K562 (cell line): ENCODE measurements around the gene XPR1. TPM values are rescaled to one million over a fixed set of nuclear protein-coding genes. Genes with fewer than 3 reads are reported as not detected.

Experiments used
- ATAC-seq: fragments of 200-7000 bp; cut with Tn5 transposase; 3 replicates; pipeline ENCODE4 v1.9.1; 2020; ENCODE audit warnings: moderate library complexity
- BruUV-seq: library from RNA; stranded (reverse); fragments of 400-500 nt; replicated peaks from 2 replicates; lab custom pipeline; 2021; lab: Mats Ljungman, UMichigan
- CTCF ChIA-PET: fragments of 300-600 bp; formaldehyde crosslinking; extraction: SDS; loops from one replicate; lab custom pipeline; 2021; ENCODE audit warnings: low intra/inter-chr PET ratio; lab: Yijun Ruan, JAX
- POLR2A ChIA-PET: fragments of 300-600, 350-650 bp; sonication (Branson Sonifier 250); formaldehyde crosslinking; extraction: SDS; loops from one replicate; lab custom pipeline; 2021; ENCODE audit warnings: antibody characterized with exemption, inconsistent platforms; lab: Yijun Ruan, JAX
- DNase-seq, 4 experiments: peaks; one replicate each; pipeline versions ENCODE4 v3.0.0 to v3.0.0-alpha.2; 2011 to 2018; ENCODE audit warnings: low spot score in 3 of 4, mixed read lengths in 3 of 4; ENCODE audit errors: extremely low read depth in 1 of 4
- FAIRE-seq: peaks from 2 replicates; lab custom pipeline; 2011; peaks lifted over from hg19 to GRCh38; lab: Jason Lieb, UNC
- H2AFZ ChIP-seq: 2 replicates; pipeline ENCODE4 v1.6.0; 2011; ENCODE audit warnings: low read depth, low read length, control low read depth, inconsistent platforms
- H3K27ac ChIP-seq: fragments of 200-600 bp; 3 replicates; pipeline ENCODE4 v1.8.0; 2011; ENCODE audit warnings: low read depth, mild to moderate bottlenecking, control low read depth, inconsistent platforms, low read length, moderate library complexity, mixed read lengths; ENCODE audit errors: extremely low read depth
- H3K27me3 ChIP-seq, 2 experiments: fragments of 300-600 bp in 1 of 2; 2 replicates in 1 of 2; 3 replicates in 1 of 2; pipeline versions ENCODE4 v1.6.0 to v1.8.0; 2011; ENCODE audit warnings: inconsistent platforms in 2 of 2, low read length in 2 of 2, mild to moderate bottlenecking in 1 of 2, mixed read lengths in 1 of 2, moderate library complexity in 1 of 2; ENCODE audit not compliant: control insufficient read depth in 2 of 2, insufficient read depth in 2 of 2
- H3K36me3 ChIP-seq: fragments of 300-600 bp; 3 replicates; pipeline ENCODE4 v1.8.0; 2011; ENCODE audit warnings: mild to moderate bottlenecking, low read length, inconsistent platforms; ENCODE audit not compliant: control insufficient read depth, insufficient read depth
- H3K4me1 ChIP-seq, 2 experiments: fragments of 200-600 bp in 1 of 2; replicated peaks in 1 of 2; 2 replicates in 1 of 2; 3 replicates in 1 of 2; pipeline versions ENCODE4 v1.5.1 to v1.8.0; 2011; ENCODE audit warnings: inconsistent platforms in 2 of 2, low read length in 2 of 2, mild to moderate bottlenecking in 1 of 2, mixed read lengths in 1 of 2, moderate library complexity in 1 of 2; ENCODE audit not compliant: control insufficient read depth in 2 of 2, insufficient read depth in 2 of 2
- H3K4me2 ChIP-seq: 2 replicates; pipeline ENCODE4 v1.6.1; 2011; ENCODE audit warnings: low read length, control low read depth, inconsistent platforms, mixed read lengths; ENCODE audit not compliant: insufficient read depth
- H3K4me3 ChIP-seq: fragments of 200-600 bp; sonication (generic), shearing (Covaris generic); 2 replicates; pipeline ENCODE4 v1.5.1; 2016; ENCODE audit warnings: control low read depth, inconsistent platforms
- H3K79me2 ChIP-seq: fragments of 200-600 bp; 3 replicates; pipeline ENCODE4 v1.8.0; 2011; ENCODE audit warnings: low read length, inconsistent platforms; ENCODE audit not compliant: control insufficient read depth, insufficient read depth
- H3K9ac ChIP-seq, 2 experiments: 2 replicates each; pipeline versions ENCODE4 v1.6.0 to v1.6.1; 2011; ENCODE audit warnings: low read depth in 2 of 2, low read length in 2 of 2, control low read depth in 1 of 2, inconsistent platforms in 1 of 2, mild to moderate bottlenecking in 1 of 2, mixed read lengths in 1 of 2; ENCODE audit not compliant: insufficient read depth in 1 of 2
- H3K9me1 ChIP-seq: one replicate; pipeline ENCODE4 v1.6.0; 2011; ENCODE audit warnings: inconsistent platforms, mild to moderate bottlenecking, low read length, moderate library complexity; ENCODE audit not compliant: control insufficient read depth, insufficient read depth
- H3K9me3 ChIP-seq: replicated peaks from 2 replicates; pipeline ENCODE4 v1.5.1; 2011; ENCODE audit warnings: low read depth, low read length, inconsistent platforms; ENCODE audit not compliant: control insufficient read depth, insufficient read depth
- H4K20me1 ChIP-seq: replicated peaks from 2 replicates; pipeline ENCODE4 v1.6.1; 2011; ENCODE audit warnings: low read length, inconsistent platforms, mixed read lengths; ENCODE audit not compliant: control insufficient read depth, insufficient read depth
- CEBPB ChIP-seq: fragments of 450-650 bp; IDR thresholded peaks from 2 replicates; pipeline ENCODE4 v1.6.1; 2016; ENCODE audit warnings: missing genetic modification characterization, missing compliant biosample characterization
- FIP1L1 ChIP-seq: fragments of 200-400 bp; formaldehyde crosslinking; IDR thresholded peaks from 2 replicates; pipeline ENCODE4 v1.6.1; 2018; ENCODE audit warnings: mild to moderate bottlenecking, low read depth, low read length; ENCODE audit not compliant: poor library complexity, severe bottlenecking
- GATA2 ChIP-seq: sonication (generic); formaldehyde crosslinking; IDR thresholded peaks from 2 replicates; pipeline ENCODE4 v1.4.0; 2020; ENCODE audit warnings: mild to moderate bottlenecking, missing genetic modification reagents
- MTF1 ChIP-seq: fragments of 250-450 bp; sonication (Bioruptor Pico); IDR thresholded peaks from 2 replicates; pipeline ENCODE4 v1.9.0; 2021; ENCODE audit warnings: moderate library complexity, mild to moderate bottlenecking, inconsistent platforms, borderline replicate concordance
- RB1 ChIP-seq: fragments of 450-650 bp; IDR thresholded peaks from 2 replicates; pipeline ENCODE4 v1.6.1; 2017; ENCODE audit warnings: low read depth, mild to moderate bottlenecking
- SOX6 ChIP-seq: fragments of 450-650 bp; IDR thresholded peaks from 2 replicates; pipeline ENCODE4 v1.6.1; 2014; ENCODE audit warnings: mild to moderate bottlenecking
- TAF15 ChIP-seq: fragments of 200-400 bp; formaldehyde crosslinking; IDR thresholded peaks from 2 replicates; pipeline ENCODE4 v1.6.1; 2017; ENCODE audit warnings: mild to moderate bottlenecking, low read depth, low read length, moderate library complexity
- TBP ChIP-seq: optimal IDR thresholded peaks from 2 replicates; pipeline ENCODE3; 2011; ENCODE audit warnings: low read depth, low read length, improper control_type of control experiment
- TCF3 ChIP-seq: sonication (generic); formaldehyde crosslinking; IDR thresholded peaks from 2 replicates; pipeline ENCODE4 v1.4.0; 2020; ENCODE audit warnings: mild to moderate bottlenecking, missing genetic modification reagents
- THRA ChIP-seq: fragments of 450-650 bp; IDR thresholded peaks from 2 replicates; pipeline ENCODE4 v1.6.1; 2017; ENCODE audit warnings: mild to moderate bottlenecking, moderate library complexity
- ZBTB33 ChIP-seq: sonication (generic); formaldehyde crosslinking; IDR thresholded peaks from 2 replicates; pipeline ENCODE4 v1.8.1; 2023; ENCODE audit warnings: mild to moderate bottlenecking, missing genetic modification reagents
- ZNF133 ChIP-seq: fragments of 250-450 bp; sonication (Bioruptor Pico); IDR thresholded peaks from 2 replicates; pipeline ENCODE4 v1.4.0; 2020; ENCODE audit warnings: mild to moderate bottlenecking
- ZNF395 ChIP-seq: fragments of 200-800 bp; sonication (Bioruptor generic); IDR thresholded peaks from 2 replicates; pipeline ENCODE4 v1.6.1; 2017; ENCODE audit warnings: missing genetic modification characterization, missing compliant biosample characterization
- WGBS: fragments of 100-300 bp; shearing (Covaris generic); methylation state at CpG from one replicate; pipeline ENCODE4 v1.1.6; 2016; ENCODE audit warnings: low coverage, mixed read lengths; ENCODE audit not compliant: insufficient coverage; ENCODE audit errors: missing lambda C conversion rate; 5-methylcytosine and 5-hydroxymethylcytosine counted together
- in situ Hi-C: fragments of 300-500 bp; cut with MboI; formaldehyde crosslinking; loops from 4 replicates; pipeline ENCODE4 v1.15.0; 2018; ENCODE audit warnings: inconsistent platforms, mixed read lengths
- intact Hi-C: fragments of 100-400 bp; cut with micrococcal nuclease; formaldehyde crosslinking; loops from 2 replicates; pipeline ENCODE4 v1.14.2; 2022
- polyA plus RNA-seq, 8 experiments: library from polyadenylated mRNA; depleted of rRNA in 4 of 8; stranded (reverse) in 5 of 8; unstranded in 3 of 8; fragments of >200 nt; fragmentation: Nextera tagmentation in 2 of 8; fragmentation: Illumina TruSeq in 1 of 8; extraction: Ambion mirVana in 2 of 8; extraction: Trizol in 1 of 8; gene quantifications; 2 replicates each; pipeline versions ENCODE4 v1.2.1 to v1.2.3, GENCODE V29; 2011 to 2014; ENCODE audit warnings: inconsistent platforms in 1 of 8, missing spikeins in 1 of 8
- total RNA-seq, 7 experiments: library from RNA; depleted of rRNA in 6 of 7; stranded (reverse); fragments of >200 nt in 6 of 7; fragmentation: Illumina TruSeq in 2 of 7; extraction: Trizol in 2 of 7; gene quantifications; 2 replicates each; pipeline versions ENCODE4 v1.2.1 to v1.2.3, GENCODE V29; 2011 to 2021; ENCODE audit warnings: low replicate concordance in 1 of 7

The XPR1 gene
- total and polyA plus RNA-seq, 9 of the 15 experiments (the other 6 are each of a cell fraction or from before 2014, with no cell fraction given) = 3.0 to 66.2 (median 38.6) TPM

- Histone ChIP-seq H3K4me2 (peak overlapping the region; percentile 81), H3K4me1 (peaks cover 21 to 36% of the 10 kb centered on the region in 2 experiments), H3K79me2 (no peaks in the 10 kb centered on the region), H2AFZ (peak overlapping the region; percentile 91), H3K27ac (peak overlapping the region; percentile 93), H3K9me3 (peaks cover 7% of the 10 kb centered on the region), H3K9me1 (no peaks in the 10 kb centered on the region), H4K20me1 (no peaks in the 10 kb centered on the region), H3K4me3 (peak overlapping the region; percentile 6; the same call in 1 of the 2 replicates), H3K9ac (peak overlapping the region; percentile 39 to 81; a peak in 3 of 4 replicates), H3K36me3 (no peaks in the 10 kb centered on the region), H3K27me3 (no peaks in the 10 kb centered on the region)
- WGBS = 8% methylated on average over 4 of the region's 4 CpGs
- ATAC-seq (peak; percentile 77), FAIRE-seq (peak; percentile 72), DNase-seq (peak; percentile 70 to 84 (median 76))
- intact Hi-C loops = loop anchor here (1.0 kb wide), 2 partner anchors 25 to 46 kb away; partner anchors contain the start of gene XPR1
- in situ Hi-C loops = no loop called here
- ChIA-PET CTCF (no interaction called here), POLR2A (interaction anchor here (0.7 to 2.0 kb wide), 15 partner anchors 9 to 517 kb away, joined by 3 to 19 read pairs (median 3); no protein-coding TSS in a partner anchor)
- no TSS peak for BruUV-seq
- TF ChIP-seq CEBPB (tag) = no peak
- TF ChIP-seq TBP = peak; percentile 16
- peak; percentile 40; the same call in 1 of the 2 replicates for TF ChIP-seq ZNF395 (CRISPR knock-in tag)
- no peak for TF ChIP-seq ZBTB33 (CRISPR knock-in tag)
- TF ChIP-seq THRA = no peak
- peak; percentile 50; the same call in 1 of the 2 replicates for TF ChIP-seq TCF3 (CRISPR knock-in tag)
- TF ChIP-seq ZNF133 (CRISPR knock-in tag) = no peak
- no peak for TF ChIP-seq FIP1L1
- no peak for TF ChIP-seq GATA2 (CRISPR knock-in tag)
- TF ChIP-seq TAF15 = no peak
- TF ChIP-seq MTF1 = no peak
- TF ChIP-seq RB1 = no peak
- TF ChIP-seq SOX6 = no peak
Observed at GRCh38 chr1:180585994-180586359, 45.8 kb upstream of the XPR1 start.
